Ammon's horn (tissue), 1 donor: Measurements from ENCODE around the gene GLRX.
"Not testable (repeated sequence)": the region's sequence is repeated elsewhere in the genome, so short reads cannot be mapped to it uniquely, and the experiment has no call there.

Experiments used
- DNase-seq: peaks from one replicate; pipeline ENCODE4 v3.0.0-alpha.2; 2016; ENCODE audit warnings: low spot score

GLRX gene

GRCh38 chr5:95826949-95827891 is 4.7 kb upstream of the GLRX start:
- DNase-seq = no peak

GRCh38 chr5:95825495-95825894 is 3.0 kb upstream of the GLRX start:
- DNase-seq = no peak

- no peak for DNase-seq
These were observed 2.2 kb upstream of the GLRX start for GRCh38 chr5:95824747-95825146.

- DNase-seq = no peak
These were observed 1.4 kb upstream of the GLRX start for GRCh38 chr5:95823738-95824609.

DNA sequence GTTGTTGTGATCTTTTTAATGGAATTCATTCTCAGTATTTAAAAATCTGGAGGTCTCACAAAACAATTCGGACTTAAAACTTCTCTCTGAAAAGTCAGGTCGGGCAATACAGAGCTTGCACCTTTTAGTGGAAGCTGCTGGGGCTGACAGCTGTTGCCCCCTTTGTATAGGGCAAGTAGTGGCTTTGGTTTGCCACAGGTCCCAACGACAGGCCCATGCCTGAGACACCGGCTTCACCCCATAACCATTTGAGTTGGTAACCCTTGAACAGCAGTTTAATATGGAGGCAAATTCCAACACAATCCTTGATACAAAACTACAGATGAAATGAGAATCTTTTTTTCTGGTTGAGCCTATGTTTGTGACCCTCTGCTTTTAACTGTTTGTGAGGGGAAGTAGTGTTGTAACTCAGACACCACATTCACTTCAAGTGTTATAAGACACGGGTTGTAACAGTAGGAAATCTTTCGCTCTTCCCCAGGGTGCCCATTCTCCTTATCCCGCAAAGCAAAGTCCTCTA is 752 bp upstream of the GLRX start:
- no peak for DNase-seq

DNA sequence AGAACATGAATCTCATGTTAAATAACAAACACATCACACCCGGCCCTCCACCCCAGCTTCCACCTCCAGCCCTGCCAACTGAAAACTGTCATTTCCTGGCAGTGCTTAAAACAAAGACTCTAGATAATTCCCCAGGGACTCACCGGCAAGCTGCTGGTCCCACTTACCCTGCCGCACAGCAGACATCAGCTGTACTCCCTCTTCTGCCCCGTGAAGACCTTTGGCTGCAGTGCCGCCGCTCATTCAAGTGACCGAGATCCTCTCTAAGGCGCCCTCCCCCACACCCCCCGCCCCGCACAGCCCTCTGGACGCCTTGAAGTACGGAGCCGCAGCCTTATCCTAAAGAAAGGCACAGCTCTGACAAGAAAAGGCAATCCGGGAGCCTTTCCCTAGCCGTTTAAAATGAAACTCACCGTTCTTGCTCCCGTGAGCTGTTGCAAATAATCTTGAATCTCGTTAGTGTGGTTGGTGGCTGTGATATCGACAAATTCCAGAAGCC is 434 bp downstream of the GLRX start:
- DNase-seq = no peak

DNA sequence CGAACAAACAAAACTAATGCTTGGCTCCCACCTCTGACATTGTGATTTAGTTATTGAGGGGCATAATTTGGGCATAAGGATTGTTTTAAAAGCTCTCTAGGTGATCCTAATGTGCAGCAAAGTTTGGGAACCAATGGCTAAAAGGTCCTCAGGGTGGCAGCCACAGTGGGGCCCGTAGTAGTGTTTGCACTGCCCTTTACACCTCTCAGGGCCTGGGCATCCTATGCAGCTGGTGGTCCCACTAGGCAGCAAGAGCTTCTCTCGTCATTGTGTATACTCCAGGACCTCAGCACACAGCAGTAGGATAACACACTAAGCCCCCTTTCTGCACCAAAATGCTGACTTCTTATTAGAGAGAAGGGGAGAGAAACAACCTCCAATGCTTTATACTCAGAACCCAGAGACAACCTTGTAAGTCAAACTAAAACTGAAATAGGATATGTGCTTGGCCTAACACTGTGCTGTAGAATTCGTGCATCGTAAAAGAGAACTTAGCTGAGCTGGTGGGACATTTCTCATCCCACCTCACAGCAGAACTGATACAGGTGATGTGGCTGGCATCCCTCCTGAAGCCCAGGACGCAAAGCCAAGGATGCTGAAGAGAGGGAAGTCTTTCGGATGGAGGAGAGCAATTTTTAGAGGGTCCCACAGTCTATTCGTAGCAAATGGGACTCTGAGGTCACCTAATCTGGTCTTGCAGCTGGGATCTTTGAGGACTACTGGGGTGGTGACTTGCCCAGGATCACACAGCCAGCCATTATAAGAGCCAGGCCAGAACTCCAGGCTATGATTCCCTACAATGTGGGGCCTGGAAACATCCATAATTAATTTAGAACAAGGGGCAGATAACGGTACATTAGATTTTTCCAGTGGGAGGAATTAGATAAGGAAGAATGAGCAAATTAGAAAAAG is 1.2 kb downstream of the GLRX start:
- DNase-seq = no peak

DNA sequence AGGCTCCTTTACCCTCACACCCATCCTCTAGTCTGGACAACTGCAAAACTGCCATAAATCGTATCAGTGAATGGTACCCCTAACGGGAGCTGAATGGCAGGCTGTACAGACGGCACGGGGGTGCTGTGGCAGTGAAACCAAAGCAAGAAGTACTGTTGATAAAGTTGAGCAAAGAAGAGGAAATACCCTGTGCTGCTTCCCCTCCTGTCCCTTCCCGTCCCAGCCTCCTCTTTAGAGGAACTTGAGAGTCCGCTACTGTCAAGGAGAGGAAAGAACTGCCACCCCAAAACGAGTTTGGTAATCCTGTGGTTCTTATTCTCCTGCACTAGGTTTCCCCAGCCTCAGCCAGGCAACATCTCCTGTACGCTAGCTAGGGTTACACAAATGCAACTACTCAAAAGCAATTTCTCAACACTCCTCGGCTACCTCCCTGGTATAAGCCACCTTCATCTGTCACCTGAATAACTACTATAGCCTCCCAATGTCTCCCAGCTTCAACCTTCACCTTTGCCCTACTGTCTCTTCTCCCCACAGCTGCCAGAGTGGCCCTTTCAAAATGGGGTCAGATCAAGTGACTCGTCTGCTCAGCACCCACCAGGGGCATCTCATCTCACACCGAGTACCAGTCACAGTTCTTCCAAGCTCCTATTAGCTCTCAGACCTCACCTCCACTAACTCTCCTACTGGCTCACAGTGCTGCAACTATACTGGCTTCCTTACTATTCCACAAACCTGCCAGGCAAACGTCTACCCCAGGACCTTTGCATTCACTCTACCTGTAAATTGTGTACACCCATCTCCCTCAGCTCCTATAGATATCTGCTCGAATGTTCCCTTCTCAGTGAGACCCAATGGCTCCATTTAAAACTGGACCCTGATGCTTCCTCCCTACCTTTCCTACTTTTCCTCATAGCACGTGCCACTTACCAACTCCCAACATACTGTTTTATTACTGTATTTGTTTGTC is 4.1 kb downstream of the GLRX start:
- DNase-seq = peak; percentile 73

- DNase-seq = no peak
These were observed 5.1 kb downstream of the GLRX start for GRCh38 chr5:95817430-95817829.

DNA sequence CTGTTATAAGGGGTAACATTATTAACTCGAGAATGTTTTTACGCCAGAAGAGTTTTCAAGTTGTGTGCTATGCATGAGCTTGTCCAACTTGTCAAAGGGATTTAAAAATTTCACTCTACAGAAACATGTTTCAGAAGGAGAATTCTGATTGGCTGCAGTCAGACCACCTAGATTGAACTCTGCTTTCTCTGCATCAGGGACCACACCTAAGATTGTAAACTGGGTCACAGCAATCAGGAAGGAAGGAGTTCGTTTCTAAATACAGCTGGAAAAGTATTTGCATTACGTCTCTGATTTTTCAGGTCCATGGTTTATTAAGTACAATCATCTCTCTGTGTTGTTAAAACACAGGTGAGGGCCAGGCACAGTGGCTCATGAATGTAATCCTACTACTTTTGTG is 5.8 kb downstream of the GLRX start:
- no peak for DNase-seq

GRCh38 chr5:95816341-95816740 is 6.2 kb downstream of the GLRX start:
- no peak for DNase-seq

DNA sequence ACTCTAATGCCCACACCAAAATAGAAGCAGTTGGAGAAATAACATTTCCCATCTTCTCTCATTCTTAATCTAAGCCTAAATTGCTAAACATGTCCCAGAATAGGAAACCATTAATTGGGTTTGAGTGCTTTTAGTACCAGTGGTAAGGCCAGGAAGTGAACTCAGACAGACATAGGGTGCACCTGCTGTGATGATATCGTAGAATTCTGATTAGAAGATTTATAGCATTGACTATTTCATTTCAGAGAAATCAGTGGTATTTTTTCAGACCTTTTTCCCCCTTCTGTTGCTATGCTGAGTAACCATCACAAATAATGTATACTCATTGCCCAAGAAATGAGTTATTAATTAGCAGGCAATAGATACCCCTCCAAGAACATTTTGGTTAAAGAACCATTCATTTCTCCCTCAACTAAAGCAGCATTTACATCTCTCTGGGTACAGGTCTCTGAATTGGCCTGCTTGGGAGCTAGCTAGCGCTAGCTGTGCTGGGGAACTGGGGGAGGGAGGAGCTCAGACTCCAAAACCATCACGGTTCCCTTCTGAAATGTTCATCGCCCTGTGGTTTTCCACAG is 7.3 kb downstream of the GLRX start:
- no peak for DNase-seq

DNA sequence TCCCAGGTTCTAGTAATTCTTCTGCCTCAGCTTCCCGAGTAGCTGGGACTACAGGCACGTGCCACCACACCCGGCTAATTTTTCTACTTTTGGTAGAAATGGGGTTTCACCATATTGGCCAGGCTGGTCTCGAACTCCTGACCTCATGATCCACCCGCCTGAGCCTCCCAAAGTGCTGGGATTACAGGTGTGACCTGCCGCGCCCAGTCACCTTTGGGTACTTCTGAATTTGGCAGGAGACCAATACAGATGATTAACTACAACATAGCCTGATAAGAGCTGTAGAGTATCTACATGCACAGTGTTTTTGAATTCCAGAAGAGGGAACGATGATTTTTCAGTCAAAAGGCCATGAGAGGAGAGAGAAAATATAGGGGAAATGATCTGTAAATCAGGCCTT is 9.5 kb downstream of the GLRX start:
- DNase-seq = not testable (repeated sequence)

DNA sequence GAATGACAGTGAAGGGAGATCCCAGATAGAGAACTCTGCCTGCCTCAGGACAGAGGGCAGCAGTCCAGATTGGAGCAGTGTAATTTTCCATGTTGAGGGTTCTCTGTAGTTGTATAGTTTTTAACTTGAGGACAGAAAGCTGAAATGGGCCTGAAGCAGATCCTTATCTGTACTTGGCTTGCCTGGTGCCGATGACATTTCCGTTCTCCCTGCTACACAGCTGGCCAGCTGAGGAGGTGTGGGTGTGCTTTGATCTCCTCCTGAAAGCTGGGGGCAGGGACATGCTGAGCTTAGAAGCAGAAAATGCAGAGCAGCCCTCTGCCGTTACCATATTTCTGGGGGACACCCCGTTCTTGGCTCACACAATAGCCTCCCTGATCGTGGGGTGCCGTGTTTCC is 10.5 kb downstream of the GLRX start:
- DNase-seq = no peak

DNA sequence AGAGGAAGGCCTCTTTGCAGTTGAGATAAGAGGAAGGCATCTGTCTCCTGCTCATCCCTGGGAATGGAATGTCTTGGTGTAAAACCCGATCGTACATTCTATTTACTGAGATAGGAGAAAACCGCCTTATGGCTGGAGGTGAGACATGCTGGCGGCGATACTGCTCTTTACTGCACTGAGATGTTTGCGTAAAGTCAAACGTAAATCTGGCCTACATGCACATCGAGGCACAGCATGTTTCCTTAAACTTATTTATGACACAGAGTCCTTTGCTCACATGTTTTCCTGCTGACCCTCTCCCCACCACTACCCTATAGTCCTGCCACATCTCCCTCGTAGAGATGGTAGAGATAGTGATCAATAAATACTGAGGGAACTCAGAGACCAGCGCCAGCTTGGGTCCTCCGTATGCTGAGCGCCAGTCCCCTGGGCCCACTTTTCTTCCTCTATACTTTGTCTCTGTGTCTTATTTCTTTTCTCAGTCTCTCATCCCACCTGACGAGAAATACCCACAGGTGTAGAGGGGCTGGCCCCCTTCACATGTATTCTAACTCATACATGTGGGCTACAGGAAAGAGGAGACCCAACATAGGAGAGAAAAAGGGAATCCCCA is 11.0 kb downstream of the GLRX start:
- not testable (repeated sequence) for DNase-seq

GRCh38 chr5:95811126-95811423 is 11.5 kb downstream of the GLRX start:
- not testable (repeated sequence) for DNase-seq

DNA sequence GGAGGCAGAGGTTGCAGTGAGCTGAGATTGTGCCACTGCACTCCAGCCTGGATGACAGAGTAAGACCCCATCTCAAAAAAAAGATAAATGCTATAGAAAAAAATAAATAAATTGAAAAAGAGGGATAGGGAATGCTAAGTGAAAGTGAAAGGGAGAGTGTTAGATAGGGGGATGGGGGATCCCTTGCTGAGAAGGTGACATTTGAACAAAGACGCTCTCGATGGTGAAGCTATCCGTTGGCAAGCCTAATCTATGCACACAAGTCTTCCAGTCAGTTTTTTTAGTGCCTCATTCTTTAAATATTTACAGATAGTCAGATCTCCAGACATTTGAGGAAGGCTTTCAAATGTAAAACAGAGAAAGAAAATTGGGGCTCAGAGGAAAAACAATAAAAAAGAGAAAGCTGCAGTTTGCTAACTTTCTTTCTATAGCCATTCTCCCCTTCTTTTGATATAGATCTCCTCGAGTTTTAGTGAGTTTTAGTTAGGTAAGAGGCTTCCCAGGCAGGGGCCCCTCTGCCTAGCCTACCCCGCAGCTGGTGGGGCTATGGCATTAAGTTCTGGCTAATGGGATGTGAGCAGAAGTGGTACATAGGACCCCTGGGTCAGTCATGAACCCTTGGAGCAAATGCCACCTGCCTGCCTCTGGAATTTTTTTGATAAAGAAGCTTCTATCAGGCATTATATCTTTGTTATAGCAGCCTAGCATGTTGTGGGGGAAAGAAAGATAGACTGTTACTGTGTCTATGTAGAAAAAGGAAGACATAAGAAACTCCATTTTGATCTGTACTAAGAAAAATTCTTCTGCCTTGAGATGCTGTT is 12.0 kb downstream of the GLRX start:
- DNase-seq = no peak

GRCh38 chr5:95809414-95809960 is 13.0 kb downstream of the GLRX start:
- DNase-seq = peak; percentile 45
